A549 (cell line): ENCODE measurements around the gene MLLT1. TPM values are rescaled to one million over a fixed set of nuclear protein-coding genes. Genes with fewer than 3 reads are reported as not detected.

Experiments used
- ATAC-seq, 2 experiments: fragments of 200-7000 bp in 1 of 2; fragments of >200 bp in 1 of 2; cut with Nextera tagmentation in 1 of 2; cut with Tn5 transposase in 1 of 2; 3 replicates each; pipeline versions ENCODE4 v1.8.0 to v1.9.1; 2018 to 2020; ENCODE audit warnings: mild to moderate bottlenecking in 1 of 2, moderate library complexity in 1 of 2
- CTCF ChIA-PET: fragments of 300-600 bp; sonication (Branson Sonifier 250); formaldehyde crosslinking; extraction: SDS; loops from one replicate; lab custom pipeline; 2021; ENCODE audit warnings: antibody characterized with exemption, inconsistent platforms; lab: Yijun Ruan, JAX
- POLR2A ChIA-PET: fragments of 350-600 bp; formaldehyde crosslinking; extraction: SDS; loops from one replicate; lab custom pipeline; 2021; ENCODE audit warnings: antibody characterized with exemption, inconsistent platforms; lab: Yijun Ruan, JAX
- DNase-seq, 2 experiments: peaks; one replicate each; pipeline versions ENCODE4 v3.0.0 to v3.0.0-alpha.2; 2011 to 2016; ENCODE audit warnings: low read depth in 1 of 2, low spot score in 1 of 2
- FAIRE-seq: peaks from 2 replicates; lab custom pipeline; 2011; peaks lifted over from hg19 to GRCh38; lab: Jason Lieb, UNC
- H3K27ac ChIP-seq, 2 experiments: fragments of >200 bp; sonication (Bioruptor Twin); formaldehyde crosslinking; 3 replicates each; pipeline ENCODE4 v1.5.1; 2016 to 2017
- H3K4me1 ChIP-seq: fragments of >200 bp; sonication (Bioruptor Twin); formaldehyde crosslinking; 3 replicates; pipeline ENCODE4 v1.6.1; 2016
- H3K4me2 ChIP-seq: fragments of >200 bp; sonication (Bioruptor Twin); formaldehyde crosslinking; 3 replicates; pipeline ENCODE4 v1.6.1; 2016
- H3K4me3 ChIP-seq: fragments of >200 bp; sonication (Bioruptor Twin); formaldehyde crosslinking; 3 replicates; pipeline ENCODE4 v1.5.1; 2016
- H3K9me3 ChIP-seq: fragments of >200 bp; sonication (Bioruptor Twin); formaldehyde crosslinking; 3 replicates; pipeline ENCODE4 v1.6.1; 2016
- CHD4 ChIP-seq: fragments of 200-600 bp; sonication (generic); IDR thresholded peaks from 2 replicates; pipeline ENCODE4 v1.6.1; 2016; ENCODE audit warnings: antibody characterized with exemption, mild to moderate bottlenecking, borderline replicate concordance
- FOSL2 ChIP-seq, 2 experiments: fragments of 450-650 bp in 1 of 2; fragments of >200 bp in 1 of 2; sonication (Bioruptor Twin) in 1 of 2; formaldehyde crosslinking; IDR thresholded peaks; 2 replicates each; pipeline versions ENCODE4 v1.5.0 to v1.6.1; 2016 to 2020; ENCODE audit warnings: mild to moderate bottlenecking in 1 of 2, moderate library complexity in 1 of 2
- FOXS1 ChIP-seq: fragments of 250-450 bp; sonication (Bioruptor Pico); IDR thresholded peaks from 2 replicates; pipeline ENCODE4 v1.5.0; 2020; ENCODE audit warnings: mild to moderate bottlenecking, moderate library complexity
- GATA3 ChIP-seq: IDR thresholded peaks from 2 replicates; pipeline ENCODE4 v1.6.1; 2012; ENCODE audit warnings: borderline replicate concordance
- HDAC2 ChIP-seq: fragments of 200-600 bp; sonication (generic); IDR thresholded peaks from 2 replicates; pipeline ENCODE4 v1.6.1; 2016
- HEYL ChIP-seq: fragments of 250-450 bp; sonication (Bioruptor Pico); IDR thresholded peaks from 2 replicates; pipeline ENCODE4 v1.8.0; 2021; ENCODE audit warnings: mild to moderate bottlenecking, moderate library complexity
- HOXA7 ChIP-seq: fragments of 250-450 bp; sonication (Bioruptor Pico); IDR thresholded peaks from 2 replicates; pipeline ENCODE4 v1.5.0; 2020; ENCODE audit warnings: mild to moderate bottlenecking, moderate library complexity
- HOXB5 ChIP-seq: fragments of 250-450 bp; sonication (Bioruptor Pico); IDR thresholded peaks from 2 replicates; pipeline ENCODE4 v1.5.0; 2020; ENCODE audit warnings: mild to moderate bottlenecking, moderate library complexity
- JUN ChIP-seq, 2 experiments: fragments of >200 bp; sonication (Bioruptor Twin); formaldehyde crosslinking; IDR thresholded peaks; 2 replicates in 1 of 2; 3 replicates in 1 of 2; pipeline ENCODE4 v1.6.1; 2016 to 2017
- KDM1A ChIP-seq: fragments of 200-600 bp; sonication (generic); IDR thresholded peaks from 2 replicates; pipeline ENCODE4 v1.6.1; 2016; ENCODE audit warnings: low read depth, mild to moderate bottlenecking
- NPAS2 ChIP-seq: fragments of 250-450 bp; sonication (Bioruptor Pico); IDR thresholded peaks from 2 replicates; pipeline ENCODE4 v1.8.0; 2022; ENCODE audit warnings: mild to moderate bottlenecking, moderate library complexity, borderline replicate concordance
- RAD21 ChIP-seq, 2 experiments: fragments of >200 bp in 1 of 2; sonication (Bioruptor Twin) in 1 of 2; formaldehyde crosslinking in 1 of 2; IDR thresholded peaks in 1 of 2; conservative IDR thresholded peaks in 1 of 2; 2 replicates in 1 of 2; 3 replicates in 1 of 2; pipeline ENCODE4 v1.6.1; 2012 to 2018; ENCODE audit warnings: inconsistent platforms in 1 of 2
- RFX5 ChIP-seq: fragments of 450-650 bp; IDR thresholded peaks from 2 replicates; pipeline ENCODE4 v1.7.1; 2014; ENCODE audit warnings: antibody characterized with exemption, mild to moderate bottlenecking, moderate library complexity
- SMC3 ChIP-seq: fragments of >200 bp; sonication (Bioruptor Twin); formaldehyde crosslinking; IDR thresholded peaks from 3 replicates; pipeline ENCODE4 v1.6.1; 2018; ENCODE audit warnings: inconsistent platforms
- SREBF2 ChIP-seq: fragments of 450-650 bp; IDR thresholded peaks from 2 replicates; pipeline ENCODE4 v1.6.1; 2014; ENCODE audit warnings: mild to moderate bottlenecking, moderate library complexity
- ZC3H11A ChIP-seq: fragments of 450-650 bp; IDR thresholded peaks from 2 replicates; pipeline ENCODE4 v1.6.1; 2014; ENCODE audit warnings: antibody characterized with exemption, mild to moderate bottlenecking
- ZFP36 ChIP-seq: fragments of 450-650 bp; IDR thresholded peaks from 2 replicates; pipeline ENCODE4 v1.6.1; 2014; ENCODE audit warnings: borderline replicate concordance; ENCODE audit not compliant: partially characterized antibody
- WGBS: methylation state at CpG from one replicate; pipeline ENCODE4 v1.1.6; 2017; ENCODE audit errors: missing lambda C conversion rate; 5-methylcytosine and 5-hydroxymethylcytosine counted together
- polyA plus RNA-seq, 4 experiments: library from polyadenylated mRNA; depleted of rRNA in 3 of 4; stranded (reverse); fragments of >200 nt; fragmentation: RNase III in 1 of 4; extraction: RNeasy Plus Mini Kit Qiagen cat#74134 plus additional on column Dnase treatment in 1 of 4; gene quantifications; 2 replicates in 3 of 4; 3 replicates in 1 of 4; pipeline ENCODE4 v1.2.3, GENCODE V29; 2011 to 2017
- TF ChIP-seq, protein P1 (sequence below): fragments of >200 bp; sonication (Bioruptor Twin); formaldehyde crosslinking; IDR thresholded peaks from 3 replicates; pipeline ENCODE4 v1.6.1; 2016
- TF ChIP-seq, protein P2 (sequence below): fragments of 200-600 bp; sonication (generic); IDR thresholded peaks from 2 replicates; pipeline ENCODE4 v1.6.1; 2016; ENCODE audit warnings: antibody characterized with exemption, mild to moderate bottlenecking, moderate library complexity
- TF ChIP-seq, protein P3 (sequence below): fragments of 250-450 bp; sonication (Bioruptor Pico); IDR thresholded peaks from 2 replicates; pipeline ENCODE4 v1.5.0; 2021; ENCODE audit warnings: mild to moderate bottlenecking, moderate library complexity, borderline replicate concordance

Gene MLLT1
- polyA plus RNA-seq, 2 of the 4 experiments (the other 2 are of a cell fraction), result 7.4 to 17.5 TPM

DNA sequence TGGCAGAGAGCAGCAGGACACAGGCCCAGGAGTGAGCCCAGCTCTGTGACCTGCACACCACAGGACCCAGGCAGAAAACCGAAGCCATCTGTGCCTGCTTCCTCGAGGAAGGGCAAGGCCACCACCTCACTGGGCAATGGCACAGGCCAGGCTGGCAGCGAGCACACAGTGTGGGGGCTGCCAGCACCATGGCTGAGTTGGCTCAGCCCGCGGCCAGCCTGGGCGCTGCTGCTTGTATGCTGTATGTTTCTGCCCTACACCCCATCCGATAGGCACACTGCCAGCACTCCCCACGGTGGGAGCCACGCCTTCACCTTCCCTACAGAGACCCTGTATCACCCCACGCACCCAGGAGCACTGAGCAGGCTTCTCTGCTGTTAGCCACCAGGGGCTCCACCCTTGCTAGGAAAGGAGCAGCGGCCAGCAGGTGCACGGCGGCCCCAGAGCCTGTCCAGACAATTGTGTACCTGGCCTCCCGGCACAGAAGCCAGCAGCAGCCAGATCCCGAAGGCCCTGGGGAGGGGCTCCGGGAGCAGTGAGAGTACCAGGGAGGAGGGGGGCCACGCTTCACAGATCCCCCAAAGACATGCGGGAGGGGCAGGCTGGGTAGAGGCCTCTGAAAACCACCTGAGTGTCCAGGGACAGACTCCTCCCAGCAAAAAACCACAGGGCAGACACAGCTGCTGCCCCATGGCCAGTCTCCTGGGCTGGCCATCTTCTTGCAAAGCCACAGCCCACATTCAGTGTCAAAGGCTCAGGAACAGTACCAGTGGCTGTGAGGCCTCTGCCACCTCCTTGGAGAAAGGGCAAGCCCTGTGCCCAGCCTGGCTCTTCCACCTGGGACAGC lies 56.1 kb downstream of the MLLT1 start:
- FAIRE-seq, result no peak
- Histone ChIP-seq H3K4me2 (no peak overlapping the region), H3K27ac (no peak overlapping the region), H3K4me1 (no peaks in the 10 kb centered on the region)
- CTCF ChIA-PET, result interaction anchor here (0.6 to 1.3 kb wide), 4 partner anchors 10 to 1823 kb away, joined by 3 to 4 read pairs (median 4); partner anchors contain the start of gene SH3GL1
- 92% methylated on average over 9 of the region's 18 CpGs for WGBS
- TF ChIP-seq JUN (IDR thresholded peaks at IDR 0.05) (no peak), ZC3H11A (no peak), ZFP36 (no peak), HDAC2 (no peak), HEYL (CRISPR knock-in tag) (no peak), SREBF2 (no peak), NPAS2 (CRISPR knock-in tag) (no peak), RFX5 (no peak), FOXS1 (CRISPR knock-in tag) (no peak), SMC3 (no peak), KDM1A (no peak), RAD21 (conservative IDR thresholded peaks at IDR 0.05 in 1 of 2, IDR thresholded peaks at IDR 0.05 in 1 of 2) (no peak), HOXB5 (CRISPR knock-in tag) (no peak), FOSL2 (IDR thresholded peaks at IDR 0.05) (no peak), FOSL2 (CRISPR knock-in tag; IDR thresholded peaks at IDR 0.05) (no peak), HOXA7 (CRISPR knock-in tag) (no peak), GATA3 (no peak), CHD4 (no peak)
- TF ChIP-seq, protein P1, sequence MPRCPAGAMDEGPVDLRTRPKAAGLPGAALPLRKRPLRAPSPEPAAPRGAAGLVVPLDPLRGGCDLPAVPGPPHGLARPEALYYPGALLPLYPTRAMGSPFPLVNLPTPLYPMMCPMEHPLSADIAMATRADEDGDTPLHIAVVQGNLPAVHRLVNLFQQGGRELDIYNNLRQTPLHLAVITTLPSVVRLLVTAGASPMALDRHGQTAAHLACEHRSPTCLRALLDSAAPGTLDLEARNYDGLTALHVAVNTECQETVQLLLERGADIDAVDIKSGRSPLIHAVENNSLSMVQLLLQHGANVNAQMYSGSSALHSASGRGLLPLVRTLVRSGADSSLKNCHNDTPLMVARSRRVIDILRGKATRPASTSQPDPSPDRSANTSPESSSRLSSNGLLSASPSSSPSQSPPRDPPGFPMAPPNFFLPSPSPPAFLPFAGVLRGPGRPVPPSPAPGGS, result no peak
- TF ChIP-seq, protein P2, sequence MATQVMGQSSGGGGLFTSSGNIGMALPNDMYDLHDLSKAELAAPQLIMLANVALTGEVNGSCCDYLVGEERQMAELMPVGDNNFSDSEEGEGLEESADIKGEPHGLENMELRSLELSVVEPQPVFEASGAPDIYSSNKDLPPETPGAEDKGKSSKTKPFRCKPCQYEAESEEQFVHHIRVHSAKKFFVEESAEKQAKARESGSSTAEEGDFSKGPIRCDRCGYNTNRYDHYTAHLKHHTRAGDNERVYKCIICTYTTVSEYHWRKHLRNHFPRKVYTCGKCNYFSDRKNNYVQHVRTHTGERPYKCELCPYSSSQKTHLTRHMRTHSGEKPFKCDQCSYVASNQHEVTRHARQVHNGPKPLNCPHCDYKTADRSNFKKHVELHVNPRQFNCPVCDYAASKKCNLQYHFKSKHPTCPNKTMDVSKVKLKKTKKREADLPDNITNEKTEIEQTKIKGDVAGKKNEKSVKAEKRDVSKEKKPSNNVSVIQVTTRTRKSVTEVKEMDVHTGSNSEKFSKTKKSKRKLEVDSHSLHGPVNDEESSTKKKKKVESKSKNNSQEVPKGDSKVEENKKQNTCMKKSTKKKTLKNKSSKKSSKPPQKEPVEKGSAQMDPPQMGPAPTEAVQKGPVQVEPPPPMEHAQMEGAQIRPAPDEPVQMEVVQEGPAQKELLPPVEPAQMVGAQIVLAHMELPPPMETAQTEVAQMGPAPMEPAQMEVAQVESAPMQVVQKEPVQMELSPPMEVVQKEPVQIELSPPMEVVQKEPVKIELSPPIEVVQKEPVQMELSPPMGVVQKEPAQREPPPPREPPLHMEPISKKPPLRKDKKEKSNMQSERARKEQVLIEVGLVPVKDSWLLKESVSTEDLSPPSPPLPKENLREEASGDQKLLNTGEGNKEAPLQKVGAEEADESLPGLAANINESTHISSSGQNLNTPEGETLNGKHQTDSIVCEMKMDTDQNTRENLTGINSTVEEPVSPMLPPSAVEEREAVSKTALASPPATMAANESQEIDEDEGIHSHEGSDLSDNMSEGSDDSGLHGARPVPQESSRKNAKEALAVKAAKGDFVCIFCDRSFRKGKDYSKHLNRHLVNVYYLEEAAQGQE, result no peak
- TF ChIP-seq, protein P3, sequence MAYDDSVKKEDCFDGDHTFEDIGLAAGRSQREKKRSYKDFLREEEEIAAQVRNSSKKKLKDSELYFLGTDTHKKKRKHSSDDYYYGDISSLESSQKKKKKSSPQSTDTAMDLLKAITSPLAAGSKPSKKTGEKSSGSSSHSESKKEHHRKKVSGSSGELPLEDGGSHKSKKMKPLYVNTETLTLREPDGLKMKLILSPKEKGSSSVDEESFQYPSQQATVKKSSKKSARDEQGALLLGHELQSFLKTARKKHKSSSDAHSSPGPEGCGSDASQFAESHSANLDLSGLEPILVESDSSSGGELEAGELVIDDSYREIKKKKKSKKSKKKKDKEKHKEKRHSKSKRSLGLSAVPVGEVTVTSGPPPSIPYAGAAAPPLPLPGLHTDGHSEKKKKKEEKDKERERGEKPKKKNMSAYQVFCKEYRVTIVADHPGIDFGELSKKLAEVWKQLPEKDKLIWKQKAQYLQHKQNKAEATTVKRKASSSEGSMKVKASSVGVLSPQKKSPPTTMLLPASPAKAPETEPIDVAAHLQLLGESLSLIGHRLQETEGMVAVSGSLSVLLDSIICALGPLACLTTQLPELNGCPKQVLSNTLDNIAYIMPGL (CRISPR knock-in tag), result no peak
- TF ChIP-seq, all 56 proteins: peak for 0
- POLR2A ChIA-PET, result no interaction called here
- Histone ChIP-seq H3K4me3 (no peak overlapping the region), H3K9me3 (no peaks in the 10 kb centered on the region)
- ATAC-seq, result no peak
- no peak for DNase-seq
